NOMO-1 treated with dmso at 0.1 percent for 144 hours (cell line): Measurements from ENCODE around the gene DOCK11.
"Not testable (repeated sequence)": the region's sequence is repeated elsewhere in the genome, so short reads cannot be mapped to it uniquely, and the experiment has no call there.

Experiments
- DNase-seq: peaks from one replicate; lab custom pipeline; 2025; ENCODE audit not compliant: unreplicated experiment; lab: John Stamatoyannopoulos, UW

DOCK11 gene

DNA sequence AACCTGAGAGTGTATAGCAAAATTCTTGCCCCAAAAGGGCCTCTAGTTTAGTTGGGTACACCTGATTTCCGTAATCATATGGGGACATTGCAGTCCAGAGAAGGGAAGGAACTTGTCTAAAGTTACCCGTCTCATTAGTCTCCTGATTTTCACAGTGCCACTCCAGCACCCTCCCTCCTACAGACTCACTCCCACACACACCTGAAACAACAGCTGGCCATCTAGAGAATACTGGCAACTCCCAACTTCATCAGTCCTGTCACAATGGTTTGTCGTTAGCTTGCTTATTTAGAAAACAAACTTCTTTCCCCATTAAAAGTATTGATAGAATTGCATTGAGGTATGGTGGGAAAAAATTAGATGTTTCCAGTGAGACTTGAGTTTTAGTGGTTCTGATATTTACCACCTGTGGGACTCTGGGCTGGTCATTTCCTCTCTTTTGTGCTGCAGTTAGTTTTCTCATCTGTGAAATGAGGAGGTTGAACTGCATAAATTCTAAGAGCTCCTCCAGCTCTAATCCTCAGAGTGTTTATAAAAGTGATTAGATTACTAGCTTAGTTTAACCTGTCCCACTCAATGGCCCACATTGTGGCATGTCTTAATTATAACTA, 233.5 kb downstream of the DOCK11 start:
- no peak for DNase-seq

DNA sequence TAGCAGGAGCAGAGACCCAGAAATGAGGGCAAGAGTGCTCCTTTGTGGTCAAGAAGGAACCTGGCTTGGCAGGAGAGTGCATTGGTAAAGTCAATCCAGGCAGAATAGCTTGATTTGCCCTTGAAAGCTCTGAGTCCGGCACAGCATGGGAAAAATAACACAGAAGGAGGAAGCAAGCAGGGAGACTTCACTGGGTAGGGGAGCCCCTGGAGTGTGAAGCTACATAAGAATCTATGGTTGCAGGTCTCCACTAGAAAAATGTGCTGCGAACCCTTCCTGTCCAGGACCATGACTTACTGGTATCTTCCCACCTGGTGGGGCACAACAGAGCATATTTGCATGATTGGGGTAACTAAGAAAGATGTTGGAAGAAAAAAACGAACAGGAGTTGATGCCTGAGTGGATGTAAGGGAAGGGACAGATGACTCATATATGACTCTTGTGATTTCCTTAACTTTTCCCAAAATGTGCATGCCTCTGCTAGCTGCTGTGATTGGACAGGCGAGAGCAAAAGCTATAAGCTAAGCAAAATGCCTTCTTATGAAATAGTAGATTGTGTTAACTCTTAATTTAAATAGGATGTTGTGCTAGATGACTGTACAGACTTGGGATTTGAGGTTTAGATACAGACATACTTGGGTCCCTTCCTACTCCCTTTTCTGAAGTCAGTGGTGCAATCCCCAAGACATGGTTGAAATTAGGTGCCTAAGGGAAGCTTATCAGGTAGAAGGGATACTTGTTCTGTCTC, 235.1 kb downstream of the DOCK11 start:
- no peak for DNase-seq

- not testable (repeated sequence) for DNase-seq
These were observed 236.9 kb downstream of the DOCK11 start for GRCh38 chrX:118732551-118732950.

DNA sequence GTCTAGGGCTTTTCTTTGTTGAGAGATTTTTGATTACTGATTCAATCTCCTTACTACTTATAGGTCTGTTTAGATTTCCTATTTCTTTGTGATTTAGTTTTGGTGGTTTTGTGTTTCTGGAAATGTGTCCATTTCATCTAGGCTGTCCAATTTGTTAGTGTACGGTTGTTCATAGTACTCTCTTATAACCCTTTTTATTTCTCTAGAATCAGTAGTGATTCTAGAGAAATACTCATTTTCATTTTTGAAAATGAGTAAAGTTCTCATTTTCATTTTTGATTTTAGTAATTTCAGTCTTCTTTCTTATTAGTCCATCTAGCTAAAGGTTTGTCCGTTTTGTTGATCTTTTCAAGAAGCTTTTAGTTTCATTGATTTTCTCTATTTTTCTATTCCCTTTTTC, 239.3 kb downstream of the DOCK11 start:
- DNase-seq, result no peak
